Neuronal stem cell (in vitro differentiated cells): ENCODE results near the gene PURB.

Experiments
- DNase-seq: peaks from one replicate; pipeline ENCODE4 v3.0.0-alpha.2; 2013; ENCODE audit warnings: low spot score
- H2AFZ ChIP-seq: one replicate; pipeline ENCODE4 v1.6.1; 2013; ENCODE audit warnings: mild to moderate bottlenecking, low read length, inconsistent platforms
- H2AK5ac ChIP-seq: 2 replicates; pipeline ENCODE4 v1.6.1; 2013; ENCODE audit warnings: low read depth, mild to moderate bottlenecking, inconsistent platforms, low read length, moderate library complexity, mixed read lengths
- H2BK120ac ChIP-seq: 2 replicates; pipeline ENCODE4 v1.6.1; 2013; ENCODE audit warnings: low read depth, mild to moderate bottlenecking, inconsistent platforms, low read length, moderate library complexity, mixed read lengths
- H2BK12ac ChIP-seq: one replicate; pipeline ENCODE4 v1.6.1; 2013; ENCODE audit warnings: low read length, inconsistent platforms
- H2BK15ac ChIP-seq: 2 replicates; pipeline ENCODE4 v1.6.1; 2013; ENCODE audit warnings: mild to moderate bottlenecking, low read length, inconsistent platforms, mixed read lengths
- H2BK5ac ChIP-seq: one replicate; pipeline ENCODE4 v1.6.1; 2013; ENCODE audit warnings: inconsistent platforms, mild to moderate bottlenecking, low read length, moderate library complexity
- H3K14ac ChIP-seq: one replicate; pipeline ENCODE4 v1.6.1; 2013; ENCODE audit warnings: low read length, inconsistent platforms
- H3K18ac ChIP-seq: 2 replicates; pipeline ENCODE4 v1.6.1; 2013; ENCODE audit warnings: low read length, inconsistent platforms
- H3K23ac ChIP-seq: 2 replicates; pipeline ENCODE4 v1.6.1; 2013; ENCODE audit warnings: low read depth, mild to moderate bottlenecking, mixed read lengths, low read length, inconsistent platforms; ENCODE audit not compliant: poor library complexity
- H3K27ac ChIP-seq: replicated peaks from 3 replicates; pipeline ENCODE4 v1.5.1; 2013; ENCODE audit warnings: low read length, inconsistent platforms
- H3K27me3 ChIP-seq, 3 experiments: 2 replicates each; pipeline ENCODE4 v1.6.1; 2013; ENCODE audit warnings: low read length in 3 of 3, mild to moderate bottlenecking in 2 of 3, inconsistent platforms in 1 of 3, low read depth in 1 of 3, mixed read lengths in 1 of 3, moderate library complexity in 1 of 3; ENCODE audit not compliant: control insufficient read depth in 3 of 3, insufficient read depth in 3 of 3
- H3K36me3 ChIP-seq, 2 donors: replicated peaks in 1 of 2; 2 replicates each; pipeline ENCODE4 v1.6.1; 2013; ENCODE audit warnings: low read length in 2 of 2; ENCODE audit not compliant: control insufficient read depth in 2 of 2, insufficient read depth in 2 of 2
- H3K4ac ChIP-seq: 2 replicates; pipeline ENCODE4 v1.6.1; 2013; ENCODE audit warnings: inconsistent platforms, mild to moderate bottlenecking, low read length, moderate library complexity
- H3K4me1 ChIP-seq, 2 donors: 1 replicate in 1 of 2; 2 replicates in 1 of 2; pipeline ENCODE4 v1.6.1; 2013; ENCODE audit warnings: low read length in 2 of 2, low read depth in 1 of 2; ENCODE audit not compliant: control insufficient read depth in 2 of 2, insufficient read depth in 1 of 2
- H3K4me2 ChIP-seq: one replicate; pipeline ENCODE4 v1.6.1; 2013; ENCODE audit warnings: mild to moderate bottlenecking, low read length, inconsistent platforms; ENCODE audit not compliant: insufficient read depth, poor library complexity, severe bottlenecking
- H3K4me3 ChIP-seq, 2 donors: 2 replicates each; pipeline ENCODE4 v1.5.1; 2013; ENCODE audit warnings: low read length in 2 of 2, mild to moderate bottlenecking in 2 of 2, inconsistent platforms in 1 of 2, moderate library complexity in 1 of 2
- H3K79me1 ChIP-seq: one replicate; pipeline ENCODE4 v1.6.1; 2013; ENCODE audit warnings: low read depth, mild to moderate bottlenecking, inconsistent platforms, low read length, moderate library complexity
- H3K9ac ChIP-seq: one replicate; pipeline ENCODE4 v1.6.1; 2013; ENCODE audit warnings: mild to moderate bottlenecking, low read depth, low read length, inconsistent platforms; ENCODE audit not compliant: poor library complexity
- H3K9me3 ChIP-seq, 2 donors: replicated peaks in 1 of 2; 2 replicates each; pipeline versions ENCODE3 to v1.6.1; 2013; ENCODE audit warnings: low read length in 2 of 2, mild to moderate bottlenecking in 2 of 2, inconsistent platforms in 1 of 2, low read depth in 1 of 2, mixed read lengths in 1 of 2, moderate library complexity in 1 of 2; ENCODE audit not compliant: control insufficient read depth in 2 of 2, insufficient read depth in 1 of 2
- H4K8ac ChIP-seq: one replicate; pipeline ENCODE4 v1.6.1; 2013; ENCODE audit warnings: low read depth, mild to moderate bottlenecking, inconsistent platforms, low read length, moderate library complexity
- H4K91ac ChIP-seq: one replicate; pipeline ENCODE4 v1.6.1; 2013; ENCODE audit warnings: low read length, low read depth, mild to moderate bottlenecking, inconsistent platforms; ENCODE audit not compliant: poor library complexity
- WGBS, 2 donors: extraction: QIAGEN DNeasy Blood & Tissue Kit; methylation state at CpG; one replicate each; pipeline ENCODE4 v1.1.7; 2013; ENCODE audit warnings: missing lambda C conversion rate in 2 of 2, mixed read lengths in 1 of 2; ENCODE audit not compliant: insufficient read length in 2 of 2, insufficient replicate concordance in 1 of 2; ENCODE audit errors: extremely low coverage in 2 of 2; 5-methylcytosine and 5-hydroxymethylcytosine counted together

Gene PURB

GRCh38 chr7:44853391-44853790 lies 31.9 kb downstream of the PURB start:
- Histone ChIP-seq H3K36me3 (no peaks in the 10 kb centered on the region), H2BK120ac (no peak overlapping the region), H3K4me1 (peaks cover 0 to 2% of the 10 kb centered on the region in 2 donors), H2AFZ (no peak overlapping the region), H3K4me2 (no peak overlapping the region), H3K14ac (no peak overlapping the region), H3K23ac (no peak overlapping the region), H2BK15ac (no peak overlapping the region), H3K9ac (no peak overlapping the region), H3K4me3 (no peak overlapping the region), H3K18ac (no peak overlapping the region), H2BK5ac (no peak overlapping the region), H4K91ac (no peak overlapping the region), H3K27ac (no peak overlapping the region), H2BK12ac (no peak overlapping the region), H2AK5ac (no peak overlapping the region), H3K27me3 (no peaks in the 10 kb centered on the region), H3K79me1 (peaks cover 2% of the 10 kb centered on the region), H3K4ac (no peak overlapping the region), H4K8ac (no peak overlapping the region), H3K9me3 (no peaks in the 10 kb centered on the region)
- DNase-seq = no peak
- no CpG with 5 or more reads among the region's 3 CpGs for WGBS, 2 donors

DNA sequence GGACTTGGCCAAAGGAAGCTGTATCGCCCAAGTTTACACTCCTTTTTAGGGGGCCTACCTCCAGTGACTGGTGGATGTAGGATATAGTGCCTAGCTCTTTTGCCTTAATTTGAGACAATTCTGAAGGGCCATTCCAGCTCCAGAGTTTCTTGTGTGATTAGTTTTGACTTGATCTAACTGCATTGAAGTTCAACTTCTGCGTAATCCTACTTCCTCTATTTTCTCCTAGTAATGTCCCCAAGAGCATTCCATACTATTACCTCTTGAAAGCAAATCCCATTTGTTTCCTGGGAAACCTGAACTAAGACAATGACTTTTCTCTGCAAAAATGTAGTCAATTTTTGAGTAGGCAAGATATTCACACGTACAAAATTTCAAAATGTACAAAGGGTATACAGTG lies 32.7 kb downstream of the PURB start:
- Histone ChIP-seq H3K36me3 (no peaks in the 10 kb centered on the region), H3K4ac (no peak overlapping the region), H2BK12ac (no peak overlapping the region), H2BK15ac (no peak overlapping the region), H3K9me3 (no peaks in the 10 kb centered on the region), H2AK5ac (no peak overlapping the region), H3K23ac (no peak overlapping the region), H3K4me3 (no peak overlapping the region), H3K14ac (no peak overlapping the region), H3K4me2 (no peak overlapping the region), H3K18ac (no peak overlapping the region), H4K8ac (no peak overlapping the region), H3K9ac (no peak overlapping the region), H3K27ac (no peak overlapping the region), H4K91ac (no peak overlapping the region), H2BK5ac (no peak overlapping the region), H2BK120ac (no peak overlapping the region), H3K79me1 (peaks cover 2% of the 10 kb centered on the region), H3K4me1 (peaks cover 0 to 2% of the 10 kb centered on the region in 2 donors), H3K27me3 (no peaks in the 10 kb centered on the region), H2AFZ (no peak overlapping the region)
- DNase-seq = no peak
- WGBS, 2 donors = no CpG with 5 or more reads among the region's 3 CpGs

- Histone ChIP-seq H3K23ac (no peak overlapping the region), H3K27me3 (no peaks in the 10 kb centered on the region), H3K9me3 (no peaks in the 10 kb centered on the region), H2BK15ac (no peak overlapping the region), H2BK12ac (no peak overlapping the region), H2AFZ (no peak overlapping the region), H4K91ac (no peak overlapping the region), H4K8ac (no peak overlapping the region), H2BK120ac (no peak overlapping the region), H3K18ac (no peak overlapping the region), H3K4ac (no peak overlapping the region), H3K36me3 (no peaks in the 10 kb centered on the region), H3K14ac (no peak overlapping the region), H3K9ac (no peak overlapping the region), H2BK5ac (no peak overlapping the region), H2AK5ac (no peak overlapping the region), H3K79me1 (peaks cover 2% of the 10 kb centered on the region), H3K27ac (no peak overlapping the region), H3K4me3 (no peak overlapping the region), H3K4me2 (no peak overlapping the region), H3K4me1 (peaks cover 2 to 3% of the 10 kb centered on the region in 2 donors)
- 100% methylated on average over 1 of the region's 5 CpGs; no CpG with 5 or more reads in 1 of the 2 donors for WGBS, 2 donors
- no peak for DNase-seq
Measured at GRCh38 chr7:44849885-44850544, 35.3 kb downstream of the PURB start.

DNA sequence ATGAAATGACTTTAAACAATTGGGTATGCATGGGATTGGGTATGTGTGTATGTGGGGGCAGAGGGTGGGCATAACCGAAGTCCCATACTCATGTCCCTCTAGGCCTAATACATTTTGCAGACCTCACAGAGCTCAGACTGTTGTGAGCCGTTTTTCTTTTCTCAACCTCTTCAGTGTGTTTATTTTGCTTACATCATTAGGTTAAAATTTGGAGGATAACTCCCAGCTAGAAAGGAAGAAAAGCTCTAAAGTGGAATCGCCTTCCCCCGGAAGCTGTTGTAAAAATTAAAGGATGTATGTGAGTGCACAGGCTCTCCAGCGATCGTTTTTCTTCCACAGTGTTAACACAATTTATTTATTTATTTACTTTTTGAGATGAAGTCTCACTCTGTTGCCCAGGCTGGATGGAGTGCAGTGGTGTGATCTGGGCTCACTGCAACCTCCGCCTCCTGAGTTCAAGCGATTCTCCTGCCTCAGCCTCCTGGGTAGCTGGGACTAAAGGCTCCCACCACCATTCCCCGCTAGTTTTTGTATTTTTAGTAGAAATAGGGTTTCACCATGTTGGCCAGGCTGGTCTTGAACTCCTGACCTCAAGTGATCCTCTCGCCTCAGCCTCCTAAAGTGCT lies 36.0 kb downstream of the PURB start:
- no peak for DNase-seq
- Histone ChIP-seq H2AFZ (no peak overlapping the region), H3K9ac (no peak overlapping the region), H3K9me3 (no peaks in the 10 kb centered on the region), H3K23ac (no peak overlapping the region), H3K4me2 (no peak overlapping the region), H3K18ac (no peak overlapping the region), H2BK15ac (no peak overlapping the region), H2BK5ac (no peak overlapping the region), H4K91ac (no peak overlapping the region), H3K14ac (no peak overlapping the region), H3K79me1 (peaks cover 2% of the 10 kb centered on the region), H3K27me3 (no peaks in the 10 kb centered on the region), H3K4me3 (peak overlapping the region in 1 of 2 donors; percentile 88), H4K8ac (no peak overlapping the region), H3K4me1 (peaks cover 2 to 3% of the 10 kb centered on the region in 2 donors), H2BK120ac (no peak overlapping the region), H3K27ac (no peak overlapping the region), H3K36me3 (peaks cover 0 to 3% of the 10 kb centered on the region in 2 donors), H2BK12ac (no peak overlapping the region), H2AK5ac (no peak overlapping the region), H3K4ac (no peak overlapping the region)
- WGBS, 2 donors = no CpG with 5 or more reads among the region's 10 CpGs
